ENCODE results near the gene MIPOL1.
"Not testable (repeated sequence)": the region's sequence is repeated elsewhere in the genome, so short reads cannot be mapped to it uniquely, and the experiment has no call there.

Gene MIPOL1

DNA sequence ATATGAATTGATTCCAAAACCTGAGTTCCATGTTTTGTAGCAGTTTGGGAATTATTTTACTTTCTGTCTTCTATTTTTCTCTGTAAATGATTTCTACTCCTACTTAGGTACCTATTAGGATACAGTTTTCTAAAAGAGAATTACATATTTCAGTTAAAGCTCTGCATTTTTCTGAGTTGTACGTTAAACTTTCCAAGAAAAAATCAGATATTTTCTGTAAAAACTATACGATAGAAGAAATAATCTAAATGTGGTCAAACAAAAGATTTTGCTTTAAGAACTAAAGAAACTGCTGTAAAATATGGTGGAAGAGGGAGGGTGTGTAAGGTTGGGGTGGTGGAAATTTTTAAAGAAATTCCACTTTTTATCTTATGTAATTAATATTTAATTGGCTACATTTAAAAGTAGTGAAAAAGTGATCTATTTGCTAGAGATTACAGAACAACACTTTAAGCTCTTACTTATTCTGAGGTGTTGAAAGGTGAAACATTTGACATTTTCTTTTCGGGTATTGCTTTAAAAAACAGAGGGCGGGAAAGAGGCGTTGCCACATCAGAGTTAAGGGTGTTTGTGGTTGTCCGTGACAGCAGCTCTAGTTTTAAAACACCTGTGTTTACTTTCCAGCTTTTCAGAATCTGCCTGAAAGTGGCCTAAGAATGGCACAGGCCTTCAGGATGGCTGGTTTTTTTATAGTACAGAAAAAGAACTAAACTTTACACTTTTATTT is 187.3 kb downstream of the MIPOL1 start:
- no peak for DNase-seq (ENCODE audit: low read depth in 2 of 3, low spot score in 1 of 3)

DNA sequence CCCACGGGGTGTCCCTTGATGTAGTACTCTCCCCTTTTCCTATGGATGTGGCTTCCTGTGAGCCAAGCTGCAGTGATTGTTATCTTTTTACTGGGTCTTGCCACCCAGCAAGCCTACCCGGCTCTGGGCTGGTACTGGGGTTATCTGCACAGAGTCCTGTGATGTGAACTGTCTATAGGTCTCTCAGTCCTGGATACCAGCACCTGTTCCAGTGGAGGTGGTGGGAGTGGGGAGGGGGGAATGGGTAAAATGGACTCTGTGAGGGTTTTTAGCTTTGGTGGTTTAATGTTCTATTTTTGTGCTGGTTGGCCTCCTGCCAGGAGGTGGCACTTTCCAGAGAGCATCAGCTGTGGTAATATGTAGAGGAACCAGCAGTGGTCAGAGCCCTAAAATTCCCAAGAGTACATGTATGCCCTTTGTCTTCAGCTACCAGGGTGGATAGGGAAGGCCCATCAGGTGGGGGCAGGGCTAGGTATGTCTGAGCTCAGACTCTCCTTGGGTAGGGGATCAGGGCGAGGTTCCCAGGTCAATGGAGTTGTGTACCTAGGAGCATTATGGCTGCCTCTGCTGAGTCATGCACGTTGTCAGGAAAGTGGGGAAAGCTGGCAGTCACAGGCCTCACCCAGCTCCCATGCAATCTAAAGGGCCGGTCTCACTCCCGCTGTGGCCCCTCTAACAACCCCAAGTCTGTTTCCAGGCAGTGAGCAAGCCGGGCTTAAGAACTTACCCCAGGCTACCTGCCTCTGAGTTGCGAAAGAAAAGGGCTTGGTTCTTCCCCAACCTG is 199.6 kb downstream of the MIPOL1 start:
- DNase-seq (ENCODE audit: low read depth in 2 of 3, low spot score in 1 of 3), result not testable (repeated sequence)

DNA sequence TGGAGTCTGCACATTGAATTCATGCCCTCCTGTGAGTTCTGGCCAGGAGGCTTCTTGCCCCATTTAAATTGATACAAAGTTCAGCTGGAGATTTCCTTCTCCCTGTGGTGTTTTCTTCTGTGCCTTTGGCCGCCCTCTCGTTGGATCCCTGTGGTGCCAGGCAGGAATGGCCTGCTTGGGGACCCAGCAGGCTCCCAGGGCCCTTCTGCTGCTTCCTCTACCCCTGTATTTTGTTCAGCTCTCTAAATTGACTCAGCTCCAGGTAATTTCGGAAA is 200.1 kb downstream of the MIPOL1 start:
- no peak for DNase-seq (ENCODE audit: low read depth in 2 of 3, low spot score in 1 of 3)

DNA sequence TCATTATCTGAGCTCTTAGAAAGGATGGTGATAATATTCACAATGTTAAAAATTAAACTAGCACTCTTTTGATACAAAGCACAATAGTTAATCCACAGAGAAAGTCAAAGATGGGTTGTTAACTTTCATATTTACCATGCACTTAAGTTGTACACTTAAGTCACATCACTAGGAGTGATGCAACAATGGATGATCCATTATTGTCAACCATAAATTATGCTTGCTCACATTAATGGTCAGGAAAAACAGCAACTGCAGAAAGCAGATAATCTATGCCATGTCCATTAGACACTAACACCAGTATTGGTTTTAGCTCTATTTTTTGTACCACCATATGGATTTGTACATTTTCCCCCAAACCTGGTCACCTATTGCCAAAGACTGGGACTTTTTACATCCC is 201.8 kb downstream of the MIPOL1 start:
- DNase-seq (ENCODE audit: low read depth in 2 of 3, low spot score in 1 of 3), result no peak

DNA sequence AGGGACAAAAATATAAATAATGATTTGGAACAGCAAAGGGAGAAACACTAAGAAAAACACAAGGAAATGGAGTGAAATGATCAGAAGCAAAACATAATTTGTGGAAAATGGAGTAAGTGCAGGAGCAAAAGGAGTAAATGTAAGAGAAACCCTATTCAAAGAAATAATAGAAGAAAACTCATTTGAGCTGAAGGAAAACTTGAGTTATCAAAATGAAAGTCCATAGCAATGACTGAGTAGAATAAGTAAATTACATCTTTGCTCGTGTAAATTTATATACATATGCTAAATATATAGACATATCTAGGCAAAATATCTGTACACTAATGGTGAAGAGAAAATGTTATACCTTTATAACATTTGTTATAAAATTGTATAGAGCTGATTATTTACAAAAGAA is 203.4 kb downstream of the MIPOL1 start:
- DNase-seq (ENCODE audit: low read depth in 2 of 3, low spot score in 1 of 3), result no peak

DNA sequence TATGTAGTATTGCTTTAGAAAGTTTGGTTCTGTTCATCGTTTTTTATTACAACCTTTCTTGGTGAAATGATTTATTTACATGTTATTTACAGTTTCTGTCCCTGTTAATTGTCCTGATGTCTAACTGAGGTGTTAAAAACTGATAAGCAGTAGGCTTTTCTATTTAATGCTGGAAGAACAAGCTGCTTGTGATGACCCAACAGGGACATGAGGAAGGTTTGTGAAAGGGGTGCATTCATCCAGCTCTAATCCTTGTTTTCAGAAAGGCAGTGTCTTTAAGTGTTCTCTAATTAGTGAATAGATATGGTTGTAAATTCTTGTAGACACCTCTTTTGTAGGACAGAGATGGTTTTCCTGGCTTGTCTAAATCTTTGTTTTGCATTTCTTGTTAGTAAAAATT is 205.9 kb downstream of the MIPOL1 start:
- no peak for DNase-seq (ENCODE audit: low read depth in 2 of 3, low spot score in 1 of 3)

DNA sequence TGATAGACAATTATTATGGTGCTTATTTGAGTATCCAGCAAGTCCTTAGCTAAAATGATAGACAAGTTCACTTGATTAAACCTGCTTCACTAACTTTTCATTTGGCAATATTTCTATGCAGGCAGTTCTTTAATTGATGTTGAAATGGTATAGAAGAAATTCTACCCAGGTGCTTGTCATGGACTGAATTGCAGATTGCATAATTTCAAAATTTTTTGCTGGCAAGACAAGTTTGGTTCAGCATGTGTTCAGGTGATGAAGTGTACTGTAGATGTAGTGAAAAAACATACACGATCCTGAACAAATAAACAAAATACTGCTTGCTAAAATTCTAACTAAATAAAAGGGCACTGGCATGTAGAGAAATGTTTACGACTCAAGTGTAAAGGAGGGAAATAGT is 208.4 kb downstream of the MIPOL1 start:
- DNase-seq (ENCODE audit: low read depth in 2 of 3, low spot score in 1 of 3), result no peak

DNA sequence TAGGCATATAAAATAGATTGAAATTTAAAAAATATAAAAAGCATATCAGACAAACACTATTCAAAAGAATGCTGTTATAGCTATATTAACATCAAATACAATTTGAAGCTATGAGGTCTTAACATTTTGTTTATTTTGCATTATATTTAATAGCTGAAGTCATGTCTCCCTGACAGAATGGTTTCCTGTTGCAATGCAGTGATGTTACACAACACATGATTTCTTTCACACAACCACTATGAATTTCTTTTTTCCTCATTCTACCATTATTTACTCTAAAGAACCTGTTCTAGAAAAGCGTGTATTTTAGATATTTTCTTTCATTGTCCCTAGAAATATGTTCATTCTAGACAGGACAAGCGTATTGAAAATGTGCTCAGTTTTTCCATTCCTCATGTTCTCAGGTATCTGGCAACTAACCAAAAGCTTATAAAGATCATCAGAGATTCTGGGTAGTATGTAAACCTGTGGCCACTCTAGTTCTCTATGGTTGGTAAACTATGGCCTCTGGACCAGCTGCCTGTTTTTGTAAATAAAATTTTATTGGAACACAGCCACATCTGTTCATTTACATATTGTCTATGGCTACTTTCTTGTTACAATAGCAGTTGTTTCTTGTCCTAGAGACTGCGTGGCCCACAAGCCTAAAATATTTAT is 213.5 kb downstream of the MIPOL1 start:
- DNase-seq (ENCODE audit: low read depth in 2 of 3, low spot score in 1 of 3), result no peak

DNA sequence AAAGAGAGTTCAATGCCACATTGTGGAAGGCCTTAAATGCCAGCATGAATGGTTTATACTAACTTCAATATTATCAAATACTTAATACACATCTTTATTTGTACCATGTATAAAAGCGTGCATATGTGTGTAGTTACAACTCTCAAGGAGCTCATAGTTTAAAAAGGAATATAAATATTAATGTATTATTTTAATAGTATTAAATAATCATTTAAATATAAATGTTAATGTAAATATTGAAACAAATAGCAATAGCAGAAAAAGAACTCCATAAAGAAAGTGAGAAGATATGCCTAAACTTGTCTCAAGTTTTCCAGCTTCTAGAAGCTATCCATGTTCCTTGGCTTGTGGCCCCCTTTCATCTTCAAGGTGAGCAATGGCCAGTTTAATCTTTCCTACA is 215.3 kb downstream of the MIPOL1 start:
- DNase-seq (ENCODE audit: low read depth in 2 of 3, low spot score in 1 of 3), result no peak

DNA sequence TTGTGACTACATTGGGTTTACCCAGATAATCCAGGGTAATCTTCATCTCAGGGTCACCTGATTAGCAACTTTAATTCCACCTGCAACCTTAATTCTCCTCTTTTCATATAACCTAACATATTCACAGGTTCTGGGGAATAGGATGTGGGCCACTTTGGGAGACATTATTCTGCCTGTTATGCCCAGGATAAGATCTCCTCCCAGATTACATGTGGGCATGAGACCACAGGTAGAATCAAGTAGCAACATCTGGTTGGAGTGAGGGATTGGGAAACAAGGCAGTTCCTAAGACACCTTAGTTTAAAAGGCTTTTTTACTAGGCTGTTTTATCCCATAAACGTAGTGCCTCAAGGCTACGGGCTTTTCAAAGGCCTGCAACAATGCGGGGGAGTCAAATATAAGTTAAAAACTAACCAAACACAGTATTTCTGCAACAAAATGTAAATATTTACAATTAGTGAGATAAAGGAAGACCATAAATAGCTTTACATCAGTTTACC is 215.8 kb downstream of the MIPOL1 start:
- DNase-seq (ENCODE audit: low read depth in 2 of 3, low spot score in 1 of 3), result no peak

DNA sequence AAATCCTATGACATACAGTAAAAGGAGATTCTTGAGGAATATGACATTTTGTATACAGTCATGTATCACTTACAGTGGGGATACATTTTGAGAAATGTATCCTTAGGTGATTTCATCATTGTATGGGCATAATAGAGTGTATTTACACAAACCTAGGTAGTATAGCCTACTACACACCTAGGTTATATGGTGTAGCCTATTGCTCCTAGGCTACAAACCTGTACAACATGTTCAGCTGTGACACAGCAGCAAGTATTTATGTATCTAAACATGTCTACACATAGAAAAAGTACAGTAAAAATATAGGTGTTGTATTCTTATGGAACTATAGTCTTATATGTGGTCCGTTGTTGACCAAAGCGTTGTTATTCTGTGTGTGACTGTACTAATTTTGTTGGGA is 218.5 kb downstream of the MIPOL1 start:
- no peak for DNase-seq (ENCODE audit: low read depth in 2 of 3, low spot score in 1 of 3)

DNA sequence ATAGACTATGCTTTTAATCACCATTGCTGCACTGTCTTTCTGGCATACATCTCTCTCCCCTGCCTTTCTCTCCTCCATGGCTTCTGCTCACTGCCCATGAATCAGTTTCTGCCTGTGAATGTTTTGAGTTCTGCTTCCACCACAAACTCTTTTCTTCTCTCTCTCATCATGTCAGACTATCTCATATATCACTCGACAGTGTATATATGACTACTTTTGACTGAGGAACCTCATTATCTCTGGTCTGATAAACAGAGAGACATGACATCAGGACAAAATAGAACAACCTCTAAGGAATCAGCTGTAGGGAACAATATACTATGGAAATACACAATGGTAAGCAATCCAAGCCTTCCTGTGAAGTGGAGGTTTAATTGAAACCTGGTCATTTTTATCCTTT is 219.4 kb downstream of the MIPOL1 start:
- DNase-seq (ENCODE audit: low read depth in 2 of 3, low spot score in 1 of 3), result no peak

DNA sequence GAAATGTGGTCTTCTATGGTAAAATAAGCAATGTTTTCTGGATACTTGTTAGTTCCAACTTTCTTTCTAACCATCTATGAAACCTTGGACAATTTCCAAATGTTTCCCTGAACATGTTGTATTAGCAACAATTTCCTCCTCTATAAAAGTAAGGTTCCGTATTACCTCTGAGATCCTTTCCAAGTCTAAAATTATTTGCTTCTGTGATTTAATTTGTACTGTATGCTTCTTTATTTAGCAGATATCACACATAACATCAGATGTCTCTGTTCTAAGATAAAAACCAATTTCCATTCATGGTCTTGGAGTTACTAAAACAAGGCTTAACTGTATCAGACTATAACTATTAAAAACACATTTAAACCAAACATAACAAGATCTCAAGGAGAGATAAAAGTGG is 220.1 kb downstream of the MIPOL1 start:
- no peak for DNase-seq (ENCODE audit: low read depth in 2 of 3, low spot score in 1 of 3)

DNA sequence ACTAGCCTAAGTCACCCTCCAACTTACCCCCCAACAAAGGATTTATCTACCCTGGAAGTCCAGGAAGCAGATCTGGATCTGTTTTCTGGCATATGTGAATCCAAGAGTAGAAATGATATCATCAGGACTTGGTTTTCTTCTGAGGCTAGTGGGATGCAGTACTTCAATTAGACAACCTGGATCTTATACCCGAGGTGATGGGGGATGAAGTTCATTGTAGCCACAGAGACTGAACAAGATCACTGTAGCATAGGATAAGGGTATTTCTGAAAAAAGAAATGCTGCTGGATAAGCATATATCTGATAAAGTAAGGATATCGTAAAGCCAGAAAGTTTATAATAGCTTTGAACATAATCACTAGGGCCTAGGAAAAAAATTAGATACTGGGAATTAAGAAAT is 222.9 kb downstream of the MIPOL1 start:
- DNase-seq (ENCODE audit: low read depth in 2 of 3, low spot score in 1 of 3), result no peak

DNA sequence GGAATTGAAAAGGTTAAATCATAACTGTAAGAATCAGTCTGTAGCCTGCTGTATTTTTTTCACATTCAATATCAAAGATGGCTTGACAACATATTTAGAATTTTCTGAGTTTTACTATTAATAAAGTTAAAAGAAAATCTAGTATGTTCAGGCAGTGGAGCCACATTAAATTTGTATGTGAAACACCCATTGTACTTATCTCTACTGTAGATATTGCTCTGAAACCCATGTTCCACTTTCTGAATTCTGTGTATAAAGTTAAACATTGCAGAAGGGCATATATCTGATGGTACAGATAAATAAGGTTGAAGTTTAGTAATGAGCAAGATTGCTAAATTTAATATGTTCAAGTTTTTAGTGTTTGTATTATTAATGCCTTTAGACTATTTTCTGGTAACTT is 224.6 kb downstream of the MIPOL1 start:
- no peak for DNase-seq (ENCODE audit: low read depth in 2 of 3, low spot score in 1 of 3)

DNA sequence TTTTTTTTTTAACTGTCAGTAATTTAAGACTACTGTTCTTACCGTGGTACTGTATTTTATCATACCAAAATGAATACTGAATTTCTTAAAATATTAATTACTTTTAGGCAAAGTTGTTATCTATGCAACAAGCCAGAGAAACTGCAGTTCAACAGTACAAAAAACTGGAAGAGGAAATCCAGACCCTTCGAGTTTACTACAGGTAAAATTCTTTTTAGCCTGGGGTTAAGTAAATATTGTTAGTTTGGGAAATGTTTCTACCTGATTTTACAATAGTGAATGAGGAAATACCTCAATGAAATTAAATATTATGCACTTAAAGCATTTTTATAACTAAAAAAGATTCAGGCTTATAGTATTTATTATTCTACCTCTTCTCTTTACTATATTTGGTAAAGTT is 225.0 kb downstream of the MIPOL1 start:
- no peak for DNase-seq (ENCODE audit: low read depth in 2 of 3, low spot score in 1 of 3)

DNA sequence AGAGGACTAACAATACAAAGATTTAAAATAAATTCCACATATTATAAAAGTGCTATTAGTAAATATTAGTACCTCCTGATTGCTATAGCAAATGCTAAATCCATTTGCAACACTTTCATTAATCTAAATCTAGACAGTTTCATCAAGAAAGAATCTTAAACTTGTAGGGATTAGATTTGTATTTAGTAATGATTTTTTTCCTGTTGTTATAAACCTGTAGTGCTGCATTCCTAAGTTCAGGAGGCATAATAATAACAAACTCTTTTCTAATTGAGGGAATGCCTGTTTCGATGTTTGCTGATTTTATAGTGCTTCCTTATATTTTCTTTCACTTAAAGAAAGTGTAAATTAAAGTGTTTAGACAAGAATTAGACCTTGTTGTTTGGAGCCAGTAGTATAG is 231.2 kb downstream of the MIPOL1 start:
- no peak for DNase-seq (ENCODE audit: low read depth in 2 of 3, low spot score in 1 of 3)

DNA sequence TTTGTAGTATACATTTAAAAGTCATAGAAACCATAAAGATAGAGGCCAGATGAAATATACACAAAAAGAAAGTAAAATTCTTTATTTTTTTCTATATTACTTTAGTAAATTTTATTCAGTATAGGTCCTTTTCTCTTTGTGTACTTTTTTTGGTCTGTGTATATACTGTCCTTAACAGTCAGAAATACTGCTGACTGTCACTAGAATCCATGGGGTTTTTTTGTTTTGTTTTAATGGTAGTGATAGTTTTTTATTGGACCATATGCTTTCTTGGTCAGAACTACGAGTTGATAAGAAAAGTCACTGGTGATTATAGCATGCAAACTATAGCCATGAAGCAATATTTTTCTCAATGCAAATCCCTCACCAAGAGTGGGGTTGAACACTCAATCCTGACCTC is 231.9 kb downstream of the MIPOL1 start:
- no peak for DNase-seq (ENCODE audit: low read depth in 2 of 3, low spot score in 1 of 3)

DNA sequence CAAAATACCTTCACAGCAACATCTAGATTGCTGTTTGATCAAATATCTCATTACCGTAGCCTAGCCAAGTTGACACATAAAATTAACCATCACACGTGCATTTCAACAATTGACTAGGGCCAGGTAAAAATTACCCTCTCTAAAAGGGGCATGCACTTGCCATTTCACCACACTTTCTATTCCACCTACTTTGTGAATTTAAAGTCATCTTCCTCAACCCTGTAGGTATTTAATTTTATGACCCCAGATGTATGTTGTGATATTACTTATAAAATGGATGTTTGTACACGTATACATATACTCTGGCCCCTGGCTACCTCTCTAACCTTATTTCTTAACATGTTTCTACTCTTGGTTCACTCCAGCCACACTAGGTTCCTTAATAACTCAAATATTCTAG is 237.1 kb downstream of the MIPOL1 start:
- DNase-seq (ENCODE audit: low read depth in 2 of 3, low spot score in 1 of 3), result no peak

DNA sequence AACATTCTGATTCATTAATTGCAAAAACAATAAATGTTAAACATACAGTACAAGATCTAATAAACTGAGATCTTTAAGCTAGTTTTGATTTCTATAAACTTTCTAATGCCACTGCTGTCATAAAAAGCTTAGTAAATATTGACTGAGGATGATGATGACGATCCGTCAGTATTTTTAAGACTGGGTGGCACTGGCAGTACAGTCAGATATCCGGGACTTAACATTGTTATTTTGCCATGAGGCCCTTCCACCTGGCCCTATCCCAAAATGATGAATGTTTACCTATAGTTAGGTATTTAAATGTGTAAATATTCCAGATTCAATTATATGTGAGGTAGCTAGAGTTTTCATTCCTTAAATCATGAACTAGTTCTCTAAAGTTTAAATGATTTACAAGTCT is 238.8 kb downstream of the MIPOL1 start:
- no peak for DNase-seq (ENCODE audit: low read depth in 2 of 3, low spot score in 1 of 3)

DNA sequence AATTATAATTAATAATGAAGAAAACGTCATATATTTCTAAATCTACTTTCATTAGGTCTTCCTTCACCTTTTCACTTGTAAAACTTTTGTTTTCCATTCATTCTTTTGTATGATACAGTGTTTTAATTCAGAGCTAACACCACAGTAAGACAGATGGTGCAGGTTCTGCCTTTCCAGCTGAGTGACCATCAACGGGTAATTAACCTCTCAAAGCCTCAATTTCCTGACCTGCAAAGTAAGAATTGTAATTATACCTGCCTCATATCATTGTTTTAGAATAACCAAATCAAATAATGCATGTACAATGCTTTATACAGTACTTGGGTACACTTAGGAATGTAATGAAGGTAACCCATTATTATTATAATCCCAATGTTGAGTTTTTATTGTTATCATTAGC is 239.8 kb downstream of the MIPOL1 start:
- DNase-seq (ENCODE audit: low read depth in 2 of 3, low spot score in 1 of 3), result no peak

DNA sequence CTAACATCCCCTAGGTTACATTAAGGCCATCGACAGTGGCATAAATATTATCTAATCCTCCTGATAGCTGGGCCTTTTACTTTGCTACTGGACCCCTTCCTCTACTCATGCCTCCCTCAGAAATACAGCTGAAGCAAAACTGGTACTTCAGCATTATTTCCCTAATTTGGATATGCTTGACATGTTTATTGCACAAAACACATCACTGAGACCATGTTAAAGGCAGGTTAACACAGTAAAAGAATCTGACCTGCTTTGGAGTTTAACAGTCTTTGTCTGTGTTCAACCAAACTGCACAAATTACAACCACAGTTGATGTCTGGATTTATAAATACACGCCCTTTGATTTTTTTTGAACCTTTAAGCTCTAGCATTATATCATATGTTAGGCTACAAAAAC is 240.7 kb downstream of the MIPOL1 start:
- DNase-seq (ENCODE audit: low read depth in 2 of 3, low spot score in 1 of 3), result no peak

Measured in stimulated activated CD4-positive, alpha-beta T cell treated with anti-CD3 and anti-CD28 coated beads, Interleukin-12 subunit alpha, Interleukin-12 subunit beta, amount 100 ng/mL, for 48 hours (primary cell).